Measurements from ENCODE around the gene AANAT. TPM values are rescaled to one million over a fixed set of nuclear protein-coding genes. Genes with fewer than 3 reads are reported as not detected.
A peak's percentile ranks its signal among the peaks of the same experiment; 100 is the strongest.

AANAT gene
- total RNA-seq, 2 experiments from 2014 or later = not detected

DNA sequence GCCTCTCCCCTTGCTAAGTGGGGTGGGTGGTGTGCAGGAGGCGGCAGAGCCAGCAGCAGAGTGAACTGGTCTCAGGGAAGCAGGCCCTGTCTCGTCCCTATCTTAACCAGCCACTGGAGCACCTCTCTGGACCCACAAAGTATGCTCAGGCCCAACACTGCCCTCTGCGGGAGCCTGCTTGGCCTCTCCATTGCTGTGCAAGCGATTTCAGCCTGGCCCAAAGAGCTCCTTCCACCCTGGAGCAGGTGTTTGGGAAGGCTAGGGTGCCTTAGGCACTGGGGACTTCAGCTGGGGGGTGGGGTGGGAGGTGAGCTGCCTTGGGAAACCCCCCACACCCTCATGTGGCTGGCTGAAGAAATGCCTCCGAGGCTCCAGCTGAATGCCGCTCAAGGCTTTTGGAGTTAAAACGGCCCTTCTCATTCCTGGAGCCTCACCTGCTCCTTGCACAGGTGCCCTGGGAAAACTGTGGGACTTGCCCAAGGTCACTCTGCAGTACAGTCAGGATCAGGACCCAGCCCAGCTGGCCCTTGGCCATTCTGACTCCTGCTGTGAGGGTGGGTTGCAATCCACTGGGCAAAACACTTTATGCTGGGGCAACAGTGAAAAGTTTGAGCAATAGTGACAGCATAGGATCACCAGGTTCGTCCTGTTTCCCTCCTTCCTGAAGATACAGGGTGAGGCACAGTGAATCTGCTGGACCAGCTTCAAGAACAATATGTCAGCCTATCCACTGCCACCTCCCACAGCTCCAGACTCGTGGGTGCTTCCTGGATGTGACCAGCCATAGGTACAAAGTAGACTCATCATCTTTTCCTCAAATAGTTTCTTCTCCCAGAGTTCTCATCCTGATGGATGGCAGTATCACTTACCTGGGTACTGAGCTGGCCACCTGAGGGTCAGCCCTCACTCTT is 8.6 kb upstream of the AANAT start:
- Mint-ChIP-seq H3K27me3 (no peaks in the 10 kb centered on the region), H3K9me3 (no peaks in the 10 kb centered on the region), H3K4me3 (no peak overlapping the region), H3K27ac (no peak overlapping the region), H3K36me3 (no peaks in the 10 kb centered on the region), H3K4me1 (ENCODE audit: low read depth) (no peaks in the 10 kb centered on the region)
- POLR2A ChIA-PET = no interaction called here
- CTCF ChIA-PET = interaction anchor here (0.9 to 2.3 kb wide), 8 partner anchors 8 to 222 kb away, joined by 3 to 11 read pairs (median 4); partner anchors contain the start of genes AANAT and PRPSAP1
- peak; percentile 40 for DNase-seq
- intact Hi-C loops (cut with micrococcal nuclease) = loop anchor here (1.0 kb wide), 1 partner anchor 51 kb away; no protein-coding TSS in a partner anchor

- H3K9me3 Mint-ChIP-seq = no peaks in the 10 kb centered on the region
- no peaks in the 10 kb centered on the region for H3K36me3 Mint-ChIP-seq
- ChIA-PET POLR2A (no interaction called here), CTCF (interaction anchor here (1.0 to 2.1 kb wide), 3 partner anchors 11 to 48 kb away, joined by 3 to 11 read pairs (median 6); no protein-coding TSS in a partner anchor)
- H3K27me3 Mint-ChIP-seq = no peaks in the 10 kb centered on the region
- DNase-seq = no peak
- no peak overlapping the region for H3K4me3 Mint-ChIP-seq
- intact Hi-C loops (cut with micrococcal nuclease) = no loop called here
- H3K4me1 Mint-ChIP-seq (ENCODE audit: low read depth) = no peaks in the 10 kb centered on the region
- no peak overlapping the region for H3K27ac Mint-ChIP-seq
These were observed 7.7 kb upstream of the AANAT start for GRCh38 chr17:76459674-76460073.

DNA sequence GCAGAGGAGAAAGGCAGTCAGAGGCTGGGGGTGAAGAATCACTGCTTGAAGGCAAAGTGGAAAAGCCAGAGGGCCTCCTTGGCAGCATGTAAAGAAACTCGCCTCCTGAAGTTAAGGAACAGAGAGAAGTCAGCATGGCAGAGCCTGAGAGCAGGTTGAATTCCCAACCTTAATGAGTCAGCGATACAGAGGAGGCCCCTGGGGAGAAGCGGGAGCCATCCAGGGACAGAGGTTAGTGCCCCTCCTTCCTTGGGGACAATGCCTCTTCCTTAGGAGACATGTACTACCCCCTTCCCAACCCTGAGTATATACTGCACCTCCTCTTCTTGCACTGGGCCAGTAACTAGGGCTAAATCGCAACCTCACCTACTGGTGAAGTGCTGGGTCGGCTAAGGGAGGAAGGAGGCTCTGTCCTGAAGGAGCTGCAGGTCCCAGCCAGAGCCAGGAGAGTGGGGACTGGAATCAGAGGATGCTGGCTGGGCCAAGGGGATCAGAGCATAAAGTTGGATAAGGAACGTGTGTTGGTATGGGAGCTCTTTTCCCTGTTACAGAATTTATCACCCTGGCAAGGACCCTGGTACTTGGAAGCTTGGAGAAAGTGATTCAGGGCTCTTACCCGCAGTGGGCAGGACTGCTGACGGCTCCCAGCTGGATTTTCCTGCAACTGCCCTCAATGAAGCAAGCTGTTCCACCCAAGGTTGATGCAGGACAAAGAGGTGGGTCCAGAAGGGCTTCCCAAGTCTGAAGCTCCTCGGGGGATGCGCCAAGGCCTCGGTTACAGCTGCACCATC is 5.4 kb upstream of the AANAT start:
- Mint-ChIP-seq H3K27ac (no peak overlapping the region), H3K9me3 (no peaks in the 10 kb centered on the region), H3K36me3 (no peaks in the 10 kb centered on the region), H3K27me3 (no peaks in the 10 kb centered on the region), H3K4me3 (no peak overlapping the region), H3K4me1 (ENCODE audit: low read depth) (peaks cover 4% of the 10 kb centered on the region)
- intact Hi-C loops (cut with micrococcal nuclease) = no loop called here
- ChIA-PET POLR2A (no interaction called here), CTCF (interaction anchor here (0.7 to 0.9 kb wide), 2 partner anchors 8 to 10 kb away, joined by 3 to 4 read pairs; no protein-coding TSS in a partner anchor)
- no peak for DNase-seq

- Mint-ChIP-seq H3K27ac (no peak overlapping the region), H3K27me3 (no peaks in the 10 kb centered on the region), H3K4me3 (no peak overlapping the region), H3K9me3 (no peaks in the 10 kb centered on the region), H3K4me1 (ENCODE audit: low read depth) (peaks cover 4% of the 10 kb centered on the region), H3K36me3 (no peaks in the 10 kb centered on the region)
- intact Hi-C loops (cut with micrococcal nuclease) = no loop called here
- ChIA-PET CTCF (interaction anchor here (0.7 to 1.1 kb wide), 4 partner anchors 9 to 44 kb away, joined by 3 to 4 read pairs (median 3); no protein-coding TSS in a partner anchor), POLR2A (no interaction called here)
- DNase-seq = no peak
These were observed 4.7 kb upstream of the AANAT start for GRCh38 chr17:76462556-76463290.

- CTCF ChIA-PET = interaction anchor here (0.8 to 3.9 kb wide), 12 partner anchors 9 to 80 kb away, joined by 3 to 95 read pairs (median 6); partner anchors contain the start of genes RHBDF2 and UBE2O
- H3K27me3 Mint-ChIP-seq = no peaks in the 10 kb centered on the region
- intact Hi-C loops (cut with micrococcal nuclease) = loop anchor here (1.0 kb wide), 2 partner anchors 35 to 40 kb away; partner anchors contain the start of gene RHBDF2
- H3K36me3 Mint-ChIP-seq = peaks cover 6% of the 10 kb centered on the region
- POLR2A ChIA-PET = interaction anchor here (0.9 kb wide), 1 partner anchor 26 kb away, joined by 4 read pairs; no protein-coding TSS in a partner anchor
- H3K4me1 Mint-ChIP-seq (ENCODE audit: low read depth) = peaks cover 4% of the 10 kb centered on the region
- no peak for DNase-seq
- H3K27ac Mint-ChIP-seq = no peak overlapping the region
- H3K9me3 Mint-ChIP-seq = no peaks in the 10 kb centered on the region
- no peak overlapping the region for H3K4me3 Mint-ChIP-seq
These were observed 650 bp upstream of the AANAT start for GRCh38 chr17:76466775-76467130.

GRCh38 chr17:76467809-76468633 is 618 bp downstream of the AANAT start:
- H3K9me3 Mint-ChIP-seq = no peaks in the 10 kb centered on the region
- ChIA-PET POLR2A (no interaction called here), CTCF (interaction anchor here (0.6 to 3.9 kb wide), 9 partner anchors 11 to 156 kb away, joined by 3 to 95 read pairs (median 8); partner anchors contain the start of genes RHBDF2 and UBE2O)
- DNase-seq = no peak
- H3K27ac Mint-ChIP-seq = no peak overlapping the region
- H3K4me3 Mint-ChIP-seq = no peak overlapping the region
- no peaks in the 10 kb centered on the region for H3K27me3 Mint-ChIP-seq
- peaks cover 8% of the 10 kb centered on the region for H3K36me3 Mint-ChIP-seq
- H3K4me1 Mint-ChIP-seq (ENCODE audit: low read depth) = peaks cover 4% of the 10 kb centered on the region
- intact Hi-C loops (cut with micrococcal nuclease) = no loop called here

DNA sequence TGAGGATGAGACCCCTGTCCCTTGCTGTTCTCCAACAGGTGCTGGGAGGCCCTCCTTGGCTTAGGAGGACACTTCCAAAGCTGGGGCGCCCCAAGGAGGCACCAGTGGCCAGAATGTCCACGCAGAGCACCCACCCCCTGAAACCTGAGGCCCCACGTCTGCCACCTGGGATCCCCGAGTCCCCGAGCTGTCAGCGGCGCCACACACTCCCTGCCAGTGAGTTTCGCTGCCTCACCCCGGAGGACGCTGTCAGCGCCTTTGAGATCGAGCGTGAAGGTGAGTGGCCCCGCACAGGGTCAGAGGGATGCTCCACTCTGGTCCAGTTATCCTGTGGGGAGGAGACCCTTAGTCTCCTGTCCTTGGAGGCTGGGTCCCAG is 1.2 kb downstream of the AANAT start:
- no peak overlapping the region for H3K4me3 Mint-ChIP-seq
- H3K4me1 Mint-ChIP-seq (ENCODE audit: low read depth) = peaks cover 4% of the 10 kb centered on the region
- DNase-seq = no peak
- CTCF ChIA-PET = interaction anchor here (1.1 to 3.9 kb wide), 4 partner anchors 11 to 156 kb away, joined by 4 to 95 read pairs (median 6); partner anchors contain the start of gene RHBDF2
- H3K27ac Mint-ChIP-seq = no peak overlapping the region
- peaks cover 12% of the 10 kb centered on the region for H3K36me3 Mint-ChIP-seq
- intact Hi-C loops (cut with micrococcal nuclease) = no loop called here
- H3K9me3 Mint-ChIP-seq = no peaks in the 10 kb centered on the region
- POLR2A ChIA-PET = no interaction called here
- no peaks in the 10 kb centered on the region for H3K27me3 Mint-ChIP-seq

- ChIA-PET CTCF (interaction anchor here (1.1 to 3.9 kb wide), 2 partner anchors 10 to 35 kb away, joined by 3 to 95 read pairs; partner anchors contain the start of gene RHBDF2), POLR2A (no interaction called here)
- H3K27me3 Mint-ChIP-seq = no peaks in the 10 kb centered on the region
- DNase-seq = no peak
- no peaks in the 10 kb centered on the region for H3K9me3 Mint-ChIP-seq
- H3K27ac Mint-ChIP-seq = no peak overlapping the region
- intact Hi-C loops (cut with micrococcal nuclease) = no loop called here
- H3K4me3 Mint-ChIP-seq = no peak overlapping the region
- peaks cover 12% of the 10 kb centered on the region for H3K36me3 Mint-ChIP-seq
- peaks cover 4% of the 10 kb centered on the region for H3K4me1 Mint-ChIP-seq (ENCODE audit: low read depth)
These were observed 1.9 kb downstream of the AANAT start for GRCh38 chr17:76469076-76469990.

- Mint-ChIP-seq H3K4me1 (ENCODE audit: low read depth) (peaks cover 4% of the 10 kb centered on the region), H3K27ac (no peak overlapping the region), H3K4me3 (no peak overlapping the region), H3K36me3 (peaks cover 12% of the 10 kb centered on the region), H3K27me3 (no peaks in the 10 kb centered on the region), H3K9me3 (no peaks in the 10 kb centered on the region)
- intact Hi-C loops (cut with micrococcal nuclease) = no loop called here
- ChIA-PET CTCF (interaction anchor here (1.1 kb wide), 1 partner anchor 11 kb away, joined by 3 read pairs; no protein-coding TSS in a partner anchor), POLR2A (no interaction called here)
- DNase-seq = no peak
These were observed 2.8 kb downstream of the AANAT start for GRCh38 chr17:76469991-76470739.

All from activated CD4-positive, alpha-beta memory T cell treated with anti-CD3 and anti-CD28 coated beads for 36 hours (primary cell).